GM18526 (cell line): Measurements from ENCODE around the gene CEP131.

ENCODE experiments used
- POLR2A ChIP-seq: IDR thresholded peaks from 3 replicates; pipeline ENCODE4 v1.6.1; 2011; ENCODE audit not compliant: insufficient read length; ENCODE audit errors: extremely low read depth

The CEP131 gene

GRCh38 chr17:81223762-81224130 is 981 bp upstream of the CEP131 start:
- TF ChIP-seq POLR2A: no peak

DNA sequence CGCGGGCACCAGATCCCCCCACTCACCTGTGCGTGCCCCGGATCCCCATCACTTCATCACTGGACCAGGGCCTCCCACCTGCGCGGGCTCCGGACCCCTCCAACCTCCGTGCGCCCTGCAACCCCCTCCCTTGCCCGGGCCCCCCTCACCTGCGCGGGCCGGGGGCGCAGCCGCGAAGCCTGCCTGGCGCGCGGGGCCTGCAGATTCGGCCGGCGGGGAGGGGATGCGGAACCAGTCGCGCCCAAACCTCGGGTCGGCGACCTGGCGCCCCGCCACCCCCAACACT is 202 bp downstream of the CEP131 start:
- no peak for TF ChIP-seq POLR2A

DNA sequence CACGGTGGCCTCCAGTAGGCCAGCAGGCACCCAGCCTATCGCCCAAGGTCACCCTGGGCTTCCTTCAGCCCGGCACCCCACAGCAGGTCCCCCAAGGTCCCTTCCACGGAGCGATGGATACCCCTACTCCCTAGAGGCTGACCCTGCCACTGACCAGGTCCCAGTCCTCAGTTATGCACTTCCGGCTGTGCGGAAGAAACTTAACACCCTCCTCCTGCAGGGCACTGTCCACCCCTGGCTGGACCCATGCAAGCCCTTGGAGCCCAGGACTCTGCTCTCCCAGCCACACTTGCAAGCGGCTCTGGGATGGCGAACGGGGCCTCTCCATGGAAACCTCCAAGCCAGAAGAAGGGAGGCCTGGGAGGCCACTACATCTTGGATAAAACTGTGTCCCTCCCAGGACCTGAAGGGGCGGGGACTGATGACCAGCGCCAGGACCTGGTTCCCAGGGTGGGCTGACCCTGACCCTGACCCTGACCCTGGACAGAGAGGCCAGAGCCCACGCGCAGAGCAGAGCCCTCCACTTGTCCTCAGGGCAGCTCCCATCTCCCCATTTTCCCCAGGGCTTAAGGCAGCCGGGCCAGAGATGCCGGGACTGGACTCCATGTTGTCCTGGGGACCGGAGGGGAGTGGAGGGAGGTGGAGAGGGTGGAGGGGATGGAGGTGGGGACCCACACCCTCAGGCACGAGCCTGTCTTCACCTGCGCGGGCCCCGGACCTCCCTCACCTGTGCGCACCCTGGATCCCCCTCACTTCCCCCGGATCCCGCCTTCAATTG is 734 bp downstream of the CEP131 start:
- TF ChIP-seq POLR2A: no peak

DNA sequence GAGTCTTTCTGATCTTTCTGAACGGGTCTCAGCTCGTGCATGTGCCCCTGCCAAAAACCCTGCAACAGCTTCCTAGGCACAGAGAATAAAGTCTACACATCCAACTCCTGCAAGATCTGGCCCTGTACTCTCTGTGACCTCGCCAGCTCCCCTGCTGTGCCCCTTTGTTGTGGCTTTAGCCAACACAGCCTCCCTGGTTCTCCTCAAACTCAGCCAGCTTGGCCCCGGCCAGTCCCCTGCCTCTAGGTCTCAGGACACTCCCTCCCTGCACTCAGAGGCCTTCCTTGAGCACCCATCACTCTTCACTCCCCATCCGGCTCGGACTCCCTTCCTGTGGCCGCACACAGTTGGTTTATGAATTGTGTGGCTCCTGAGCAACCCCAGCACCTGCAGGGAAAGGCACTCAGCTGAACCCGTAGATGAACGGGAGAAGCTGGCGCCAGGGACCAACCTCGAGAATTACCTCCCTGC is 1.4 kb downstream of the CEP131 start:
- no peak for TF ChIP-seq POLR2A

DNA sequence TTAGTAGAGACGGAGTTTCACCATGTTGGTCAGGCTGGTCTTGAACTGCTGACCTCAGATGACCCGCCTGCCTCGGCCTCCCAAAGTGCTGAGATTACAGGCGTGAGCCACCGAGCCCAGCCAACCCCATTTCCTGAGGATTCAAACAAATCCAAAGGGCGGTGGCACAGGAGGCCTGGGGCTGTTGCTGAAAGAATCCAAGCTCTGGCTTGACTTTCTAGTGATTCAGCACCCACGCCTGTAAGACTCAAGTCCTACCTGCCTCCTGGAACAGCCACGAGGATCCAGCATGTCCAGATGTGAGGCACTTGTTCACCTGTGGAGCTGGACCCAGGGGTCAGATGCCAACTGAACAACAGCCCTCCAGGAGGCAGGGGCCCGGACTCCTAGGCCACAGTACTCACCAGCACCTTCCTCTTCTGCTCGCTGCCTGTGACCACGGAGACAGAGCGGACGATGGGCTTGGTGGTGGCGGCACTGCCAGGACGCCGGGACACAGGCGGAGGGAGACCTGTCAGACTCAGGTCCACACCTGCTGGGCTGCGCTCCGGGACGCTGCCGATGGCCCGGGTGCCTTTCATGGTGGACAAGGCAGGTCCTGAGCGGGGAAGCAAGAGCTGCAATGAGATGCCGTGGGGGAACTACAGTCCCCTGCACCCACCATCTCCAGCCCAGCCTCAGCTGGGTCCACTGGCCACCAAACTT is 3.1 kb downstream of the CEP131 start:
- TF ChIP-seq POLR2A: no peak

DNA sequence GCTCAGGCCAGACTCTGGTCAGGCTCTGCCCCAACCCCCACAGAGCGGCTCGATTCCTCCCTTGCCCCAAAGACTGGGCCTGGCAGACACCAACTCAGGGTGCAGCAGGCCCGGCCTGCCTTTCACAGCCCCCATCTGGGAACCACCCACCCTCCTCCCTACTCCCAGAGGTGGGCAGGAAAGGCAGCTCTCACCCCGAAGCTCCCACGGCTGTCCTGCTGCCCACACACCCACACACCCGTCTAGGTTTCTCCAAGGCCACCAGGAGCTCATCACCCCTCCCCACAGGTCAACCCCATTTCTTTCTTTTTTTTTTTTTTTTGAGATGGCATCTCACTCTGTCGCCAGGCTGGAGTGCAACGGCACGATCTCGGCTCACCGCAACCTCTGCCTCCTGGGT is 3.8 kb downstream of the CEP131 start:
- TF ChIP-seq POLR2A: no peak

DNA sequence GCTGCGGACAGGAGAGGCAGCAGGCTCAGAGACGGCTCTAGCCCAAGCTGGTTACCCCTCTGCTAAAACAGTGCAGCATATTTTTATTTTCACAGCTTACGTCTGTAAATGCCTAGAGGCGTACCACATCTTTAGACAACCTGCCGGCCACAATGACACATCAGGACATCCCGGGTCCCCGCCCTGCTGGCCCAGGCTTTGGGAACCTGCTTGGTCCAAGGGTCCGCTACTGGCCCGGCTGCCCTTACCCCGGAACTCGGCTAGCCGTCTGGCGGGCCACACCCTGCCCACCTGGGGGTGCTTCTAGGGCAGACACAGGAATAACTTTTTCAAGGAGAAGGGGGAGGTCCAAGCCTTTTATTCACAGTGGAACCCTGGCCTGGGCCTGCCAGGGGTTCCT is 4.3 kb downstream of the CEP131 start:
- TF ChIP-seq POLR2A: no peak

GRCh38 chr17:81217491-81217890 is 5.3 kb downstream of the CEP131 start:
- TF ChIP-seq POLR2A: no peak

DNA sequence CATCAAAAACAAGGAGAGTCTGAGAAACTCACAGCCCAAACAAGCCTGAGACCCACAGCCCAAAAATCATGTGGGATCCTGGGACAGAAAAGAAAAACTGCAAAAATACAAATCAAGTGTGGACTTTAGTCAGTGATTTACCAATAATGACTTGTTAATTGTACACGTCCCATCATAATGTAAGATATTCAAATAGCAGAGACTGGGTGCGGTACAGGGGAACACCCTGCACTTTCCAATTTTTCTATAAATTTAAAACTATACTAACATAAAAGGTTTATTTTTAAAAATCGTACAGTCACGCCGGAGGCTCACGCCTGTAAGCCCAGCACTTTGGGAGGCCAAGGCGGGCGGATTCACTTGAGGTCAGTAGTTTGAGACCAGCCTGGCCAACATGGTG is 8.8 kb downstream of the CEP131 start:
- no peak for TF ChIP-seq POLR2A

- no peak for TF ChIP-seq POLR2A
Observed at GRCh38 chr17:81212365-81212764, 10.4 kb downstream of the CEP131 start.

DNA sequence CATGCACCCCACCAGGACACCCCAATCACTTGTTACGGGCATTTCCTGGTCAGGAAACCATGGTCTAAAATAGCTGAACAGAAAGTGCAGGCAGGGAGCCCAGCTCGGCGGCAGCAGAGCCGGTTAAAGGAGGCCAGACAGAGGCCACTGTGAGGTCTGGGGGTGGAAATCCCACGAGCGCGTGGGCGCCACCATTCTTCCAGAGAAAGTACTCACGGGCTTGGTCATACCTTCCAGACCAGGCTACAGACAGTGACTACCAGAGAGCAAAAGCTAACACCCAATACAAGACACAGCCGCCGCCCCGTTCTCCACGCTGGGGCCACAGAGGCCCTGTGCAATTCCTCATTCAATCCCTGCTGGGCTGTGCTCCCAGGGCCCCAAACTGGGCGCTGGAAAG is 11.9 kb downstream of the CEP131 start:
- TF ChIP-seq POLR2A: no peak

- no peak for TF ChIP-seq POLR2A
Observed at GRCh38 chr17:81210466-81210865, 12.3 kb downstream of the CEP131 start.

DNA sequence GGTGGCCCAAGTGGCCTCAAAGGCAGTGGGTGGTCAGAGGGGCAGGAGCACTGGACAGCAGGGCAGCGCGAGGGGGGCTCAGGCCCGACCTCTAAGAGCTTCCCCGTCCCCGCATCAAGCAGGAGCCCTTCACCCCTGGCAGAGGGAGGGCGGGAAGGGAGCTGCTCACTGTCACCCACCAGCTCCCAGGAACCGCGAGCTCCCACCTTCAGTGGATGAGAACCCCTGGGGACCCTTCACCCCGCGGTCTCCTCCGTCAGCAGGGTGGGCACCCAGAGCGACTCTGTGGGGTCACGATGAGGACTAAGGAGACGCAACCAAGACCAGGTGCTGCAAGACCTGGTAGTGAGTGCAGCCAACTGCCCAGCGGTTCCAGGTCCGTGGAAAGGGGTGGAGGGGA is 13.6 kb downstream of the CEP131 start:
- TF ChIP-seq POLR2A: no peak

GRCh38 chr17:81208651-81209050 is 14.1 kb downstream of the CEP131 start:
- no peak for TF ChIP-seq POLR2A

DNA sequence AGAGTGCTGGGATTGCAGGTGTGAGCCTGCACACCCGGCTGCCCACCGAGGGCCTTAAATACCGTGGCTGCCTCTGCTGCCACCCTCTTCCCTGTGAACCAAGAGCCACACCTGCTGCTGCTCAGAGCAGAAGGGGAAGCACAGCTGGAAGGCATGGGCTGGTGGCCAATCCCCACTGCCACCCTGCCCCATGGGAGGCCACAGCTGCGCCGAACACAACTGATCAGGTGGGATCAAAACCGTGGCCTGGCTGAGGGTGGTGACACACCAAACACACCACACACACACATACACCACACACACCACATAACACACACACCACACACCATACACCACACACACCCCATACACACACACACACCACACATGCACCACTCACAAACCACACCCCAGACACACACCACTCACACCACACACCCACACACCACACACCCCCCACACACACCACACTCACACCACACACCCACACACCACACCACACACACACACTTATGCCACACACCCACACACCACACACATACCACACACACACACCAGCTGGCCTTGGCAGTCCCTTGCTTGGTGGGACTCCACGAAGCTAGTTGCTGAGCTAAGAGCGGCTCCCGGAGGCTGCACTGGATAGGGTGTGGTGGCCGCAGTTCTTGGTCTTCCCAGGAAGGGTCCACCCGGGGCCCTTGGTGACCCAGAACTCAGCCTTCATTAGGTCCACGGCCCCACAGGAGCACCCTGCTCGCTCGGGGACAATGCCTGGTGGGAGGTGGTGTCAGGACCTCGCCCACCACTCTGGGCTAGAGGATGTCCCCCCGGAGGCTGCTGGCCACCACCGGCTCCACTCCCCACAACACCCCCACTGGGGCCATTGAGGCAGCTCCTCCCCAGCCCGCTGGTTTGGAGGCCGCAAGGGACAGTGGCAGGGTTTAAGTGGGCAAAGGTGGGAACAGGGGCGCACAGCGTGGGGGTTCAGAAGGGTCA is 14.9 kb downstream of the CEP131 start:
- no peak for TF ChIP-seq POLR2A

DNA sequence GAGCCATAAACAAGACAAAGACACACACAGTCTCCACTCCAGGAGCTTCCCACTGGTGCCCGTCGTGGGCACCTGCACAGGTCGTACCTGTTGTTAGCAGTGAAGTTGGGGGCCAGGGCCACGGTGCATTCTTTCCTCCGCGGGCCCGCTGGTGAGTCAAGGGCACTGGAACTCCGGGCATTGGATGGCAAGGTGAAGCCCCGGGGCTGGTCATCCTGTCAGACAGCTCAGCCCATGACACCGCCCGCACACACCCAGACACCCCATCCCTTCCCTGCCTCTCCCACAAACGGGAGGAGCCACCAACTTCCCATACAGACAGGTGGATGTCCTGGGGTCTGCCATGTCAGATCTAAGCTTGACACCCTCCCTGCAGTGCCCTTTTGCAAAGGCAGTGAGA is 16.1 kb downstream of the CEP131 start:
- TF ChIP-seq POLR2A: no peak
